DND-41 (cell line): Measurements from ENCODE around the gene EIF4H.

Source experiments
- CTCF ChIP-seq: IDR thresholded peaks from 2 replicates; pipeline ENCODE4 v1.5.1; 2012; ENCODE audit warnings: borderline replicate concordance, low read length, moderate library complexity, mild to moderate bottlenecking; ENCODE audit not compliant: poor library complexity, severe bottlenecking; ENCODE audit errors: extremely low read depth
- EZH2 ChIP-seq: IDR thresholded peaks from 3 replicates; pipeline ENCODE4 v1.6.1; 2012; ENCODE audit warnings: borderline replicate concordance, low read depth, mild to moderate bottlenecking, moderate library complexity, low read length, inconsistent platforms; ENCODE audit not compliant: severe bottlenecking

GRCh38 chr7:74138334-74138867, 35.8 kb upstream of the EIF4H start:
- TF ChIP-seq EZH2 (no peak), CTCF (no peak)
